ENCODE data around the gene LRRC8D.

Gene LRRC8D

DNA sequence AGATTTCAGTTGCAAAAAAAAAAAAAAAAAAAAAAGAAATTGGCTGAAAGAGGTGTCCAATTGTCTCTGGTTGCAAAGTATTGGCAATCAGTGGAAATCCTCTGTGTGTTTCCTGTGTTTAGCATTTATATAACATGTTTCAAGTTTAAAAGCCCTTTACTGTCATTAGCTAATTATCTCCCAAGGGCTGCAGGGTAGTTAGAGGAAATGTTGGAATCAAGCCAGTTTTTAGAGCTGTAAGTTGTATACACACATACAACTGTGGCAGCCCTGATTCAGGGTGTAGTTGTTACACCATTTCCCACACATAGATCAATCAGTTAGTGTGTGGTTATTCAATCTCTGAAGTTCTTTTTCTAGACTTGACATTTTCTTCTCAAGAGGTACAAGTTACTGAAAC, 165.2 kb downstream of the LRRC8D start:
- no peak overlapping the region for H3K4me3 ChIP-seq (ENCODE audit: low read depth, low read length)
- no peak for DNase-seq (ENCODE audit: low read depth)
- TF ChIP-seq POLR2A (IDR thresholded peaks at IDR 0.05; ENCODE audit: extremely low read depth, insufficient read length) = no peak
- TF ChIP-seq, protein P1, sequence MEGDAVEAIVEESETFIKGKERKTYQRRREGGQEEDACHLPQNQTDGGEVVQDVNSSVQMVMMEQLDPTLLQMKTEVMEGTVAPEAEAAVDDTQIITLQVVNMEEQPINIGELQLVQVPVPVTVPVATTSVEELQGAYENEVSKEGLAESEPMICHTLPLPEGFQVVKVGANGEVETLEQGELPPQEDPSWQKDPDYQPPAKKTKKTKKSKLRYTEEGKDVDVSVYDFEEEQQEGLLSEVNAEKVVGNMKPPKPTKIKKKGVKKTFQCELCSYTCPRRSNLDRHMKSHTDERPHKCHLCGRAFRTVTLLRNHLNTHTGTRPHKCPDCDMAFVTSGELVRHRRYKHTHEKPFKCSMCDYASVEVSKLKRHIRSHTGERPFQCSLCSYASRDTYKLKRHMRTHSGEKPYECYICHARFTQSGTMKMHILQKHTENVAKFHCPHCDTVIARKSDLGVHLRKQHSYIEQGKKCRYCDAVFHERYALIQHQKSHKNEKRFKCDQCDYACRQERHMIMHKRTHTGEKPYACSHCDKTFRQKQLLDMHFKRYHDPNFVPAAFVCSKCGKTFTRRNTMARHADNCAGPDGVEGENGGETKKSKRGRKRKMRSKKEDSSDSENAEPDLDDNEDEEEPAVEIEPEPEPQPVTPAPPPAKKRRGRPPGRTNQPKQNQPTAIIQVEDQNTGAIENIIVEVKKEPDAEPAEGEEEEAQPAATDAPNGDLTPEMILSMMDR (IDR thresholded peaks at IDR 0.05; ENCODE audit: low read depth, low read length) = no peak
- TF ChIP-seq MYC (IDR thresholded peaks at IDR 0.05; ENCODE audit: low read depth, low read length) = no peak
- TF ChIP-seq, protein P2, sequence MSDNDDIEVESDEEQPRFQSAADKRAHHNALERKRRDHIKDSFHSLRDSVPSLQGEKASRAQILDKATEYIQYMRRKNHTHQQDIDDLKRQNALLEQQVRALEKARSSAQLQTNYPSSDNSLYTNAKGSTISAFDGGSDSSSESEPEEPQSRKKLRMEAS (IDR thresholded peaks at IDR 0.05; ENCODE audit: low read depth, low read length) = no peak
